HFF-Myc (cell line): ENCODE data around the gene SULT1B1.

Source experiments
- DNase-seq: peaks from one replicate; pipeline ENCODE4 v3.0.0-alpha.2; 2011; ENCODE audit warnings: low read depth; ENCODE audit errors: extremely low read depth
- H3K4me3 ChIP-seq: replicated peaks from 2 replicates; pipeline ENCODE4 v1.5.1; 2011; ENCODE audit warnings: low read depth, mild to moderate bottlenecking, control low read depth, low read length
- CTCF ChIP-seq: IDR thresholded peaks from 2 replicates; pipeline ENCODE4 v1.5.1; 2012; ENCODE audit warnings: mild to moderate bottlenecking, low read depth, low read length, control low read depth; ENCODE audit errors: missing control alignments

The SULT1B1 gene

DNA sequence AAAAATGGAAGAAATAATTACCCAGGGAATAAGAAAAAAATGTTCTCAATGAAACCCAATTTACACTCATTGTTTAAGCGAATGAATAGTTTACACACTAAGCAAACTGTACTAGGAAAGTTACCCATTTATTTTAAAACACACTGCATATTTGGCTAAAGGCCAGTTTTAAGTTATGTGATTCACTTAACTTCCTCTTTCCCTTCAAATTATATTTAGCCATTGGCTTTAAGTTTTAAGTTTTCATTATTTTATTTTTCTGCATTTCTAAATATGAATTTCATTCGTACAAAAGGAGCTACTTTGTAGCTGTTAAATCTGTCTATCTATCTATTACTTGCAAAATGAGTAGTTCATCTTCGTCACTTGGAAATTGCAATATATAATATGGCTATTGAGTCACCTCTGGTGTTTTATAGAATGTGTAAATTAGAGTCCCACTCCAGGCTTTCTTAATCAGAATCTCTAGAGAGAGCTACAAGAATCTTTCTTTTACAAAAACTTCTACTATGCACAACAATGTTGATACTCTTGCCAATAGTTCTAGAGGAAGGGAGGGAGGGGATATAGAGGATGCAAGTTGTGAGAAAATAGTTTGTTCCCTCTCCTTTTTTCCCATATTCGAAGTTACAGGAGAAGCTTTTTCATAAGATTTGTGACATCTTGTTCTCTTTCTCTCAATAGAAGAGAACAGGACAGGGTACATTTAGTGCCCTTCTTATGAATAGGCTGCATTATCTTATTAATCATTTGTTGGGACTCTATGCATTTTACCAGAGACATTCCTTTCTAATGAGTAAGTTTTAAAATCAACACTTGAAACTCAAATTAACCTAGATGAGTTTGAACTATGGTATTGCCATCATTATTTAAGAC, 41.8 kb downstream of the SULT1B1 start:
- no peak overlapping the region for H3K4me3 ChIP-seq
- no peak for TF ChIP-seq CTCF
- no peak for DNase-seq

DNA sequence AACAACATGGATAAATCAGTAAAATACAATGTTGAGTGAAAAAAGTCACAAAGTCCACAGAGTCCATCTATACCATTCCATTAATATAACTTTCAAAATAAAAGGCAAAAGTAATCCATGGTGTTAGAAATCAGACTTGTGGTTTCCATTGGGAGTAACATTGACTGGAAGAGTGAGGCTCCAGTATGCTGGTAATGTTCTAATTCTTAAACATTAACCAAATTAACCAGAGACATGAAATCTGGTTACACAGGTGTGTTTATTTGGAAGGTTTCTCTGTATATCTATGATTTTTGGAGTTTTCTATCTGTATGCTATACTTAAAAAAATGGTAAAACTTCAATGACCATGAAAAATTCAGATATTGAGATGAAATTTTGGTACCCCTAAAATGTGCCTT, 42.6 kb downstream of the SULT1B1 start:
- TF ChIP-seq CTCF = no peak
- H3K4me3 ChIP-seq = no peak overlapping the region
- DNase-seq = no peak

GRCh38 chr4:69716654-69717053, 43.8 kb downstream of the SULT1B1 start:
- no peak for DNase-seq
- no peak overlapping the region for H3K4me3 ChIP-seq
- TF ChIP-seq CTCF = no peak

- no peak overlapping the region for H3K4me3 ChIP-seq
- TF ChIP-seq CTCF = no peak
- DNase-seq = no peak
Observed at GRCh38 chr4:69714086-69714485, 46.3 kb downstream of the SULT1B1 start.

GRCh38 chr4:69713593-69713992, 46.8 kb downstream of the SULT1B1 start:
- no peak overlapping the region for H3K4me3 ChIP-seq
- no peak for DNase-seq
- TF ChIP-seq CTCF = no peak

GRCh38 chr4:69710580-69710979, 49.8 kb downstream of the SULT1B1 start:
- no peak for TF ChIP-seq CTCF
- no peak for DNase-seq
- H3K4me3 ChIP-seq = no peak overlapping the region
